Ascending aorta (tissue), 2 donors: ENCODE data around the gene AANAT. TPM values are rescaled to one million over a fixed set of nuclear protein-coding genes. Genes with fewer than 3 reads are reported as not detected.

Experiments
- DNase-seq, 2 donors: peaks; one replicate each; pipeline ENCODE4 v3.0.0-alpha.2; 2019; ENCODE audit warnings: low spot score in 2 of 2
- H3K27ac ChIP-seq, 2 donors: fragments of 200-600 bp; sonication (generic); one replicate each; pipeline ENCODE4 v1.5.1; 2016 to 2017; ENCODE audit warnings: mild to moderate bottlenecking in 1 of 2
- H3K27me3 ChIP-seq: fragments of 200-600 bp; sonication (generic); one replicate; pipeline ENCODE4 v1.5.1; 2017
- H3K36me3 ChIP-seq, 2 donors: fragments of 200-600 bp; sonication (generic); one replicate each; pipeline ENCODE4 v1.5.1; 2016
- H3K4me1 ChIP-seq, 2 donors: fragments of 200-600 bp; sonication (generic); one replicate each; pipeline ENCODE4 v1.5.1; 2016 to 2017; ENCODE audit warnings: mild to moderate bottlenecking in 1 of 2
- H3K4me3 ChIP-seq, 2 donors: fragments of 200-600 bp; sonication (generic); one replicate each; pipeline ENCODE4 v1.5.1; 2016 to 2017; ENCODE audit warnings: mild to moderate bottlenecking in 1 of 2
- H3K9me3 ChIP-seq, 2 donors: fragments of 200-600 bp; sonication (generic); one replicate each; pipeline ENCODE4 v1.5.1; 2016
- intact Hi-C: fragments of 100-400 bp; cut with DNase I; formaldehyde crosslinking; loops from one replicate; pipeline ENCODE4 v1.15.1; 2023
- total RNA-seq: library from RNA; depleted of rRNA; stranded (reverse); fragments of >200 nt; gene quantifications from one replicate; pipeline ENCODE4 v1.1.0, GENCODE V29; 2016
- TF ChIP-seq, protein P1 (sequence below), 3 experiments: fragments of 200-600 bp in 2 of 3; fragments of 450-650 bp in 1 of 3; sonication (generic) in 2 of 3; IDR thresholded peaks; one replicate each; pipeline ENCODE4 v1.5.1; 2016 to 2019; ENCODE audit warnings: antibody characterized with exemption in 3 of 3, mild to moderate bottlenecking in 1 of 3, moderate library complexity in 1 of 3

AANAT gene
- total RNA-seq, 1 donor from 2014 or later: not detected

DNA sequence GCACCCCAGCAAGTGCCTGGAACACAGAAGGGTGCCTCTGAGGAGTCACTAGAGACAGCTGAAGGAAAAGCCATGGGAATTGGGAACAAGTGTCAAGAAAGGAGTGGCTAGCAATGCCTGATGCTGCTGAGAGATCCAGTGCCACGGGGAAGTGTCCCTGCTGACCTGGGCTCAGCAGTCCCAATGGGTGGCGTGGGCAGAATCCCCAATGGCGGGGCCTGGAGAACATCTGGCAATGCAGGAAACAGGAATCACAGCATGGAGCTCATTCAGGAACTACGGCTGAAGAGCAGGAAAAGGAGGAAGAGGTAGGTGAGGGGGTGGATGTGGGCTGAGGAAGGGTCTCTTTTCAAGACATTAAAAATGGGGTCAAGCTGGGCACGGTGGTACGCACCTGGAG lies 44.5 kb upstream of the AANAT start:
- DNase-seq: no peak
- H3K4me1 ChIP-seq: peaks cover 0 to 19% of the 10 kb centered on the region in 2 donors
- H3K27me3 ChIP-seq: no peaks in the 10 kb centered on the region
- no peaks in the 10 kb centered on the region for H3K36me3 ChIP-seq
- intact Hi-C loops: no loop called here
- no peak overlapping the region for H3K27ac ChIP-seq
- H3K4me3 ChIP-seq: no peak overlapping the region
- H3K9me3 ChIP-seq: no peaks in the 10 kb centered on the region
- TF ChIP-seq, protein P1, sequence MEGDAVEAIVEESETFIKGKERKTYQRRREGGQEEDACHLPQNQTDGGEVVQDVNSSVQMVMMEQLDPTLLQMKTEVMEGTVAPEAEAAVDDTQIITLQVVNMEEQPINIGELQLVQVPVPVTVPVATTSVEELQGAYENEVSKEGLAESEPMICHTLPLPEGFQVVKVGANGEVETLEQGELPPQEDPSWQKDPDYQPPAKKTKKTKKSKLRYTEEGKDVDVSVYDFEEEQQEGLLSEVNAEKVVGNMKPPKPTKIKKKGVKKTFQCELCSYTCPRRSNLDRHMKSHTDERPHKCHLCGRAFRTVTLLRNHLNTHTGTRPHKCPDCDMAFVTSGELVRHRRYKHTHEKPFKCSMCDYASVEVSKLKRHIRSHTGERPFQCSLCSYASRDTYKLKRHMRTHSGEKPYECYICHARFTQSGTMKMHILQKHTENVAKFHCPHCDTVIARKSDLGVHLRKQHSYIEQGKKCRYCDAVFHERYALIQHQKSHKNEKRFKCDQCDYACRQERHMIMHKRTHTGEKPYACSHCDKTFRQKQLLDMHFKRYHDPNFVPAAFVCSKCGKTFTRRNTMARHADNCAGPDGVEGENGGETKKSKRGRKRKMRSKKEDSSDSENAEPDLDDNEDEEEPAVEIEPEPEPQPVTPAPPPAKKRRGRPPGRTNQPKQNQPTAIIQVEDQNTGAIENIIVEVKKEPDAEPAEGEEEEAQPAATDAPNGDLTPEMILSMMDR (IDR thresholded peaks at IDR 0.05): no peak

DNA sequence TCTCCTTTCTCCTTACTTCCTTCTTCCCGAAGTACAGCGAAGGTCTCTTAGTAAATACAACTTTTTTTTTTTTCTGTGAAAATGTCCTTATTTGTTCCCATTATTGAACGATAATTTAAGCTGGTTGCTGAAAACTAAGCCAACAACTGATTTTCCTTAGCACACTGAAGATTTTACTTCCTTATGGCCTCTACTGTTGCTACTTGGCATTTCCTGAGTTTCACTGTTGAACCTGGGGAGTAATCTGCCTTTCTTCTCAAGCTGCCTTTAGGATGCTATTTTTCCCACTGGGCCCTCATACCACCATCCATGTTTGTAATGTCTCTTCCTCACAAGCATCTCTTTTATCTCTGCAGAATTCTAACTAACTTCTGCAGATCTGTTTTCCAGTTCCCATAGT lies 40.5 kb upstream of the AANAT start:
- Histone ChIP-seq H3K27ac (no peak overlapping the region), H3K9me3 (no peaks in the 10 kb centered on the region), H3K36me3 (no peaks in the 10 kb centered on the region), H3K27me3 (no peaks in the 10 kb centered on the region), H3K4me1 (peaks cover 0 to 4% of the 10 kb centered on the region in 2 donors), H3K4me3 (no peak overlapping the region)
- TF ChIP-seq, protein P1 (IDR thresholded peaks at IDR 0.05): no peak
- DNase-seq: no peak
- intact Hi-C loops: no loop called here

DNA sequence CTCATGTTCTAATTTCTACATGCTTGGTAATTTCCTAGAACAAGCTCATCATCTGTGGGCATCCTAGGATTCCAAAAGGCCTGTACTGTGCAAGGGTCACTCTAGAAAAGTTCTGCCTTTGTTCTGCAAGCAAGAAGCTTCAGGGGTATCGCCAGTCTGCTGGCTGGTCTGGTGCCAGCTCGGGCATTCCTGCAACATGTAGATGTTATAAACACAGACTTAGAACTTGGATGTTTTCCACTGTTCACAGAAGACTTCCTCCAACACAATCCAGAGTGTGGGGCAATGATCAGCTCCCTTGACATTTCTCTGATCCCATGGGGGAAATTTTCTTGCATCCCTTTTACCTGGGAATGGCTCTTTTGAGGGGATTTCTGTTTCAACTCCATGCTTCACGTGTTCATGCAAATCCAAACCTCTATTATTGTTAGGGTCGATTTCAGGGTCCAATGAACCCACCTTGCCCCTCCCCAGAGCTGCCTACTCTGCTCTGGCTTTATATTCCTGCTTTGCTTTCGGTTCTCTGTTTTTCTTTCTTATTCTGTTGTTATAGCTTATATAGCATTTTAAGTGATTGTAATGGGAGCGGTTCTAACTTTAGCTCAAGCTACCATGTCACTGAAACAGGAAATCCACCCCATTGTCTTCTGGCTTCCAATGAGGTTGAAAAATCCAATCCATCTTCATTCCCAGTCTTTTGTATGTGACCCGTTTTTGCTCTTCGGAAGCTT lies 39.7 kb upstream of the AANAT start:
- H3K4me1 ChIP-seq: peaks cover 0 to 4% of the 10 kb centered on the region in 2 donors
- no peak overlapping the region for H3K27ac ChIP-seq
- intact Hi-C loops: no loop called here
- no peak for DNase-seq
- no peaks in the 10 kb centered on the region for H3K36me3 ChIP-seq
- no peaks in the 10 kb centered on the region for H3K27me3 ChIP-seq
- H3K9me3 ChIP-seq: no peaks in the 10 kb centered on the region
- TF ChIP-seq, protein P1 (IDR thresholded peaks at IDR 0.05): no peak
- no peak overlapping the region for H3K4me3 ChIP-seq

DNA sequence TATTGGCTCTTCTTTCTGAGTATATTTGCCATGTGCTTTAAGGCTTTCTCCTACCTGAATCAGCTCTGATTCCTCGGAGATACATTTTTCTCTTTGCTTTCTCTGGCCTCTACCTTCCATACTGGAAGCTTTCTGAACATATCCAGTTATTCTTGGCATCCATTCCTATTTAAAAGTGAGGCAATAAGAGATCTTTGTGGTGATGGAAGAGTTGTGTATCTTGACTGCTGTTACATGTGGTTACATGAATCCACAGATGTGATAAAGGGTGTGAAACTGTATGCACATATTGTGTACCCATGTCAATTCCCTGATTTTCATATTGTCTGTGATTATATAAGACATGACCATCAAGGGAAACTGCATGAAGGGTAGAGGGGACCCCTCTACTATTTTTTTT lies 38.9 kb upstream of the AANAT start:
- no peaks in the 10 kb centered on the region for H3K36me3 ChIP-seq
- TF ChIP-seq, protein P1 (IDR thresholded peaks at IDR 0.05): no peak
- H3K4me3 ChIP-seq: no peak overlapping the region
- H3K4me1 ChIP-seq: peaks cover 0 to 4% of the 10 kb centered on the region in 2 donors
- DNase-seq: no peak
- no peaks in the 10 kb centered on the region for H3K27me3 ChIP-seq
- intact Hi-C loops: no loop called here
- H3K27ac ChIP-seq: no peak overlapping the region
- H3K9me3 ChIP-seq: no peaks in the 10 kb centered on the region

DNA sequence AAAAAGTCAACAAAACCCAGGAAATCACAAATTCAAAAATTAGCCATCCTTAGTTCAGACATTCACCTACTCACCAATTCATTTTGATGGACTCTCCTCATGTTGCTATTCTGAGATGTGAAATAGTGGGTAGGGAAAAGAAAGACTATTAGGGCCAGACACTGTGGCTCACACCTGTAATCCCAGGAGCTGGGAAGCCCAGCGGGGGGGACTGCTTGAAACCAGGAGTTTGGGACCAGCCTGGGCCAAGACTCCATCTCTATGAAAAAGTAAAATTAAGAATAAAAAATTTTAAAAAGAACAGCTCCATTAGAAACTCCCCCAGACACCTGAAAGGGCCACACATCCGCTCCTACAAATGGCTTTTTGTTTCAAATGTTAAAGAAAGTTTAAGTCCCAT lies 35.9 kb upstream of the AANAT start:
- Histone ChIP-seq H3K9me3 (no peaks in the 10 kb centered on the region), H3K27me3 (no peaks in the 10 kb centered on the region), H3K27ac (no peak overlapping the region), H3K4me1 (peaks cover 0 to 4% of the 10 kb centered on the region in 2 donors), H3K4me3 (no peak overlapping the region), H3K36me3 (no peaks in the 10 kb centered on the region)
- intact Hi-C loops: no loop called here
- DNase-seq: no peak
- TF ChIP-seq, protein P1 (IDR thresholded peaks at IDR 0.05): no peak
